Lung microvascular endothelial cell (primary cell): ENCODE measurements around the gene PAQR7. TPM values are rescaled to one million over a fixed set of nuclear protein-coding genes. Genes with fewer than 3 reads are reported as not detected.
"Not testable (repeated sequence)": the region's sequence is repeated elsewhere in the genome, so short reads cannot be mapped to it uniquely, and the experiment has no call there.

Experiments used
- DNase-seq, 2 donors: peaks; one replicate each; pipeline versions ENCODE4 v3.0.0 to v3.0.0-alpha.2; 2010; ENCODE audit warnings: low read depth in 2 of 2
- total RNA-seq: library from RNA; depleted of rRNA; stranded (reverse); fragments of >200 nt; gene quantifications from 2 replicates; pipeline ENCODE4 v1.2.1, GENCODE V29; 2014

Gene PAQR7
- total RNA-seq, 1 donor from 2014 or later, result 18.7 TPM

- DNase-seq, result no peak
Measured at GRCh38 chr1:25847929-25848328, 27.6 kb downstream of the PAQR7 start.

DNA sequence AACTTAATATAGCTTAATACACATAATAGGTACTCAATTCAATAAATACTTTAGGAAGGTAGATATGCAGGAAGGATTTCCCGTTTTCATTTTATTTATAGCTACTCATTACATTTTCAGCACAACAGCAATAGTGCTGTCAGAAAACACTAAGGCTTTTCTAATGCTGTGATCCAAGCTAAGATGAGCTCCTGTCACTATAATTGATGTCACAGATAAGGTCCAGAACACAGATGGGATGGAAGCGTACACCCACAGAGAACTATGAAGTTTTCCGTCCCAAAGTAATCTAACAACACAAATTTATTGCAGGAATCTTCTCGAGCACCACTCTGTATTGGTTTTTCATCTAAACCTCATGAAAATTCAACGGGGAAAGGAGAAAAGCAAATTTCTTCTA lies 29.8 kb downstream of the PAQR7 start:
- DNase-seq, result no peak

DNA sequence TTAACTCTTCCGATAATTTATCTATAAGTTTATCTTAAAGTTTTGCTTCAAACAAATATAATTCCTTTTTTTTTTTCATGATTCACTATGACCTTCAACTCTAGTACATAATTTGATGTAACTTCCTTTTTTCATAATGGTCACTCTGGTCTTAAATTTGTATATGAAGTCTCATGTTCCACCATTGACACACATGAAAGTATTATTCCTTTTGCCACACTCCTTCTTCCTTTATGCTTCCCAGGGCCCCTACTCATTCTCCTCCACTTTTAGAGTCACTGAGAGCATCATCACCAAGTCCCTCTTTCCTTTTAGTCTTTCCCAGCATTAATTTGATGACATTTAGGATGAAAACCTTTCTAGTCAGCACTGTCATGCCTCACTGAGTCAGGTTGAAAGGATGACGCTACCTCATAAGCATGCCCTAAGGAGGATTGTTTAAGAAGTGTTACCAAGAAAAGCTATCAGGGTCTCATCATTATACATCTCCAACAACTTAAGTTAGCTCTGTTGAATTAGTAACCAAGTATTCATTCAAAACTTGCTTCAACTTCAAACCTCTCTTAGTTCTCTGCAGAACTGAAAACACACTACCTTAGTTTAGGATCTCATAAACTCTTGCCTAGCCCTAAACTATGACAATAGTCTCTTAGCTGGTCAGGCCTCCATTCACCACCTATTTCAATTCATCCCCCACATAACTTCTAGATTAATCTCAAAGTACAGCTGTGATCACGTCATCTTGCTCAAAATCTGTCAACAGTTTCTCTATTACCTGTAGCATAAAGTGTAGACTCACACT lies 30.8 kb downstream of the PAQR7 start:
- DNase-seq, result no peak

- DNase-seq, result no peak
Measured at GRCh38 chr1:25843483-25843882, 32.0 kb downstream of the PAQR7 start.

DNA sequence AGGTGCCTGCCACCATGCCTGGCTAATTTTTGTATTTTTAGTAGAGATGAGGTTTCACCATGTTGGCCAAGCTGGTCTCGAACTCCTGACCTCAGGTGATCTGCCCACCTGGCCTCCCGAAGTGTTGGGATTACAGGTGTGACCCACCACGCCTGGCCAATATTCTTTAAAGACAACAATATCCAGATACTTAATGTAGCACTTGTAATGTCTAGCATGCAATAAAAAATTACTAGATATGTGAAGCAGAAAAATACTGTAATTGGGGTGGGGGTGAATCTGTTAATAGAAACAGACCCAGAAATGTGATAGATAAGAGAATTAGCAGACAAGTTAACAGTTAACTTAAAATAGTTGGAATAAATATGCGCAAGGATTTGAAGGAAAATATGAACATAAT lies 35.7 kb downstream of the PAQR7 start:
- DNase-seq, result not testable (repeated sequence)

DNA sequence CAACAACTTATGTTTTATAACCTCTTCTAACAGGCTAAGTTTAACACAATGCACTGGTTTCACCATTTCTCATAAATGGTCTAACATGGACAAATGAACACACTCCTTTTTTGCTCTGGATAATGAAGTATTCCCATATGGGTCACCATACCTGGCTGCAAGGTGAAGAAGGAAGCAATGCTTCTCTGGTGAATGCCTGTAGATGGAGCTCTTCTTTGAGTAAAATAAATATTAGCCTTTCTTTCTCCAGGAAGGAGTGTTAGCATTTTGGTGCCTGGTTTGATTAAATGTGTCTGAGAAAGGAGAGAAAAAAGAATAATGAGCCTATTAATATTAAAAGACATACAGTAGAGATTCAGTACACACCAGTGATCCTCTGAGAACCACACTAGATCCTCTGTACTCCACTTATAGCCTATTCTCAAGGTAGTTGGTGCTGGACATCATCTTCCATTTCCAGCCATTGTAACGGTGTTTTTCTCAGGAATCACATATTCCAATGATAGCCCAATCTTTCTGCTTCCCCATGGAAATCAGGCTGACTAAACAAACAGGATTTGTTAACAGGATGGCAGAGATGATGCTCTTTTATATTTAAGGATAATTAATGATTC lies 38.1 kb downstream of the PAQR7 start:
- peak in 1 of 2 donors; percentile 33 for DNase-seq

DNA sequence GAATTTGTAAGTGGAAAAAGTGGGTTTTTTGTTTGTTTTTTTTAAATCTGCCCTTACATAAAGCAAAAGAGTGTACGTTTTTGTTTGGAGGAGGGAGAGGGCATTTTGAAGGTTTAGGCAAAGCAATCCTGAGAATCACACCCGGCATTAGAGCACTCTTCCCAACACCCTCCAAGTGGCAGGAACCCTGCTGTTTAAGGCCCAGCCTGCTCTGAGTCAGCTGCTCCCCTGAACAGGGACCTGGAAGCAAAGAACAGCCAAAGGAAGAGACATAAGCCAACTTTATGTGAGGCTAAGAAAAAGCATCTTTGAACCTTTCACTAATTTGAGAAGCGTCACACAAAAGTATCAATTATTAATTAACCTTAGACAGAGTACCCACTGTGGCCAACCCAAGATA lies 38.8 kb downstream of the PAQR7 start:
- no peak for DNase-seq

DNA sequence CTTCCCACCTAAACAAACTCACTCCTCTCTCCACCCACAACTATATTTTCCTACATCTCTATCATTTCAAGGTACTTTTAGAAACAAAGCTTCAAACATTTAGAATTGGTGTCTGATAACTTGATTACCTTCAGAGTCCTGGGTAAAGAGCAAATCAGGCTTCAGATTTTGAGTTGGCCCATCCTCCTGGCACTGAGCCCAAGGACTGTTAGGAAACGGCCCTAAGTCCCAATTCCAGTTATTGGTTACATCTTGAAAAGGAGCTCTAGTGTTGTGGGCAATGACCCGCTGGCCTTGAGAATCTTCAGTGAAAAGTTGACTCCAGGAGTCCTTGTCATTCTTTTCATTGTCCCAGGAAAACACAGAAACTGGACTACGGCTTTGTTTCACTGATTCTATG lies 40.6 kb downstream of the PAQR7 start:
- DNase-seq, result no peak

DNA sequence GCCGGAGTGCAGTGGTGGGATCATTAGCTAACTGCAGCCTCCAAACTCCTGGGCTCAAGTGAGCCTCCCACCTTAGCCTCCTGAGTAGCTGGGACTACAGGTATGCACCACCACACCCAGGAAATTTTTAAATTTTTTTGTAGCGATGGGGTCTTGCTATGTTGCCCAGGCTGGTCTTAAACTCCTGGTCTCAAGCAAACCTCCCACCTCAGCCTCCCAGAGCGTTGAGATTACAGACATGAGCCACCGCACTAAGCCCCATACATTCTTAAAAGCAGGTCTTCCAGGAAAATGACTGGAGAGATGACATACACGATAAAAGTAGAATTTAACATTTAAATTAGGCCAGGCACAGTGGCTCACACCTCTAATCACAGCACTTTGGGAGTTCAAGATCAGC lies 42.4 kb downstream of the PAQR7 start:
- DNase-seq, result no peak

- DNase-seq, result no peak
Measured at GRCh38 chr1:25832336-25833037, 43.0 kb downstream of the PAQR7 start.

- no peak for DNase-seq
Measured at GRCh38 chr1:25831569-25832196, 43.8 kb downstream of the PAQR7 start.

- DNase-seq, result peak in 1 of 2 donors; percentile 60
Measured at GRCh38 chr1:25829046-25829445, 46.5 kb downstream of the PAQR7 start.

DNA sequence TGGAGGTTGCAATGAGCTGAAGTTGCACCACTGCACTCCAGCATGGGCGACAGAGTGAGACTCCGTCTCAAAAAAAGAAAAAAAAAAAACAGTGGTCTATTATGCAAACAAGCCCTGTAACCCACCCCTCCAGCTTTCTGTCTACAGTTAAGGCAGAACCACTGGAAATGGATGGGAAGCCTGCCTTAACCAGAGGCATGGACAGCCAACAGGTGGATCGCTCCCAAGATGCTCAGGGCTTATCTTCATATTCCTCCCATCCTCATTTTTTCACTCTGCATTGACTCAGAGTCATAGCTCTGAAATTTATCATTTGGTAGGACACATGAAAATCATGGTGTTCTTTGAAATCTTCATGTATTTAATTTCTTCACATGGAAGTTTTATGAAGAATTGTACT lies 47.0 kb downstream of the PAQR7 start:
- DNase-seq, result no peak

GRCh38 chr1:25826571-25826970 lies 48.9 kb downstream of the PAQR7 start:
- DNase-seq, result no peak

DNA sequence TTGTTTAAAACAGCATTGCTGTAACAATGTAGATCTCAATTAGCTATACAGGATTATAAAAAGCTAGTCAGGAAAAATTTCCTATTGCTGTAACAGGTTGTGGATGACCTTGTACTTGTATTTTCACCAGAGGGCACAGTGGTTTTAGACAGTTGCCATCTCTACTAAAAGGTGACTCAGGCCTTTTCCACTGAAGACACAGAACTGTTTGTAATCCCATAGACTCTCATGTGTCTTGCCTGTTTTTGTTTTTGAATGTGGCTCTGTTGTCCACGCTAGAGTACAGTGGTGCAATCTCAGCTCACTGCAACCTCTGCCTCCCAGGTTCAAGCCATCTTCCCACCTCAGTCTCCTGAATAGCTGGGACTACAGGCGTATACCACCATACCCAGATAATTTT lies 49.9 kb downstream of the PAQR7 start:
- peak in 1 of 2 donors; percentile 33 for DNase-seq

DNA sequence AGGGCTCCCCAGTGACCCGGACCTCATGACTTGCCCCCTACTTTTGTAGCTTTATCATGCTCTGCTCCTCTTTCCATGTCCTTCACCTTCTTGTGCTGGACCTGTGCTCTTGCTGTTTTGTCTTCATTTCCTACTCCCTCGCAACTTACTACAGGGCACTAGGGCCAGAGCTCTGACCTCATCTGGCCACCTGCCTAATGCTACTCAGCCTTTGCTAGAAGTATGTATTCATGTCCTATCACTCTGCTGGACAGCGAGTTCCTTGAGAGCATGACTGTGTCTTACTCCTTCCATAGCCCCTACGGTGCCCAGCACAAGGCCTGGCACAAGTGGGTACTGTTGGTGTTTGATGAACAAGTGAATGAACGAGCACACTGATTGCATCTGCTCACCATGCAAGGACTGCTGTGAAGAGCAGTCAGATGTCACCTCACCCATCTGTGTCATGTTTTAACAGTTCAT lies 53.8 kb downstream of the PAQR7 start:
- peak; percentile 18 to 38 for DNase-seq

GRCh38 chr1:25821112-25821476 lies 54.4 kb downstream of the PAQR7 start:
- no peak for DNase-seq

GRCh38 chr1:25820247-25821111 lies 55.0 kb downstream of the PAQR7 start:
- peak; percentile 61 to 64 for DNase-seq

DNA sequence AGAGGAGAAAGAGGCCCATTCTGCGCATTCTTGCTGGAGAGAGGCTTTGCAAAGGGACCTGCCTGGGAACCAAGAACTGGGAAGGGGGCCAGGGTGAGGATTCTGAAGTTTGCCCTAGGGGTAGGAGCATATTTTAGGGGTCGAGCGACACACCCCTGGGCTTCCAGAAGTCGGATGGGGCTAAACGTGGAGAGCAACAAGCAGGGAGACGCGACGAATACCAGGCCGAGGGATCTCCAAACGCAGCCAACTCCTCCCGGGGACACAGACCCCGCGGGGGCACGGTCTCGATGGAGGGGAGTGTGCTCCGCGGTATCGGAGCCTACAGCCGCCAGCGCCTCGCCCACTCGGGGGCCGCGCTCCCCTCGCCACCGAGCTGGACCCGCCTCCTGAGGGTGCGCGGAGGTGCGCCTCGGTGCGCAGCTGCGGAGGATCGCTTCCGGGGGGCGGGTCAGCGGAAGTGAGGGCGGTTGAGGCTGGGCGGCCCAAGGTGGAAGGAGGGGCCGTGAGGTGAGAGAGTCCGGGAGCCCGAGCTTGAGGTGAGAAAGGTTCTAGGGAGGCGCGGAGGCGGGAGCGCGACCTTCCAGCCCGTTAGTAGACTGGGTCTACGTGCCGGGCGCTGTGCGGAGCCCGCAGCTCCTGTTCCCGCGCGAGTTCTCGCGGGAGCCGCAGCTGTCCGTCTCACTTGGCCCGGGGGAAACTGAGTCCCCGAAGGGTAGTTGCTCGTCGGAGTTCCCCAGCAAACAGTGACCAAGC lies 55.8 kb downstream of the PAQR7 start, which contains the start of gene MTFR1L:
TSS of gene MTFR1L (plus strand) at position 464 of the 756 bp plus-strand sequence. CDS start 3,151 bp downstream, outside the sequence.
- peak; percentile 69 for DNase-seq

- no peak for DNase-seq
Measured at GRCh38 chr1:25818569-25818968, 56.9 kb downstream of the PAQR7 start.
